Fibroblast of peridontal ligament (primary cell): ENCODE measurements around the gene CCBE1.
"Not testable (repeated sequence)": the region's sequence is repeated elsewhere in the genome, so short reads cannot be mapped to it uniquely, and the experiment has no call there.

Experiments used
- DNase-seq: peaks from one replicate; pipeline ENCODE4 v3.0.0-alpha.2; 2010; ENCODE audit errors: extremely low read depth

Gene CCBE1

DNA sequence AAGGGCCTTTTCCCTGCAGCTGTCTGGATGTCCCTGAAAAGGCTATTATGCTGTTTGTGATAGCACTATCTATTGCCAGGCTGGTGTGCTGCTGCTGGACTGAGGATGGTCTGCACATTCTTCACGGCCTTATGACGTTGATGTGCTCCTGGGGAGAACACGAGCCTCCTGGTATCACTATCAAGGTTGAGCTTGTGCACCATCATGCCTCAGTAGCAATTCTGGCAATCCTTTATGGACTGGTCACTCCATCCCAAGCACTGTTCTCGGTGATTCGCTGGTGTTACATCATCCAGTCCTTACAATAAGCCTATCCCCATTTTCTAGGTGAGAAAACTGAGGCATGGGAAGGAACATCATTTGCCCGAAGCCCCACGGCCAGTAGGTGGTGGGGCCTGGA is 18.2 kb upstream of the CCBE1 start:
- DNase-seq: peak; percentile 31

DNA sequence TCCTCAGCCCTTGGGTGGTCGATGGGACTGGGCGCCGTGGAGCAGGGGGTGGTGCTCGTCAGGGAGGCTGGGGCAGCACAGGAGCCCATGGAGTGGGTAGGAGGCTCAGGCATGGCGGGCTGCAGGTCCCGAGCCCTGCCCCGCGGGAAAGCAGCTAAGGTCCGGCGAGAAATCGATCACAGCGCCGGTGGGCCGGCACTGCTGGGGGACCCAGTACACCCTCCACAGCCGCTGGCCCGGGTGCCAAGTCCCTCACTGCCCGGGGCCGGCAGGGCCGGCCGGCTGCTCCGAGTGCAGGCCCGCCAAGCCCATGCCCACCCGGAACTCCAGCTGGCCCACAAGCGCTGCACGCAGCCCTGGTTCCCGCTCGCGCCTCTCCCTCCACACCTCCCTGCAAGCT is 16.9 kb upstream of the CCBE1 start:
- not testable (repeated sequence) for DNase-seq

- no peak for DNase-seq
Observed at GRCh38 chr18:59712311-59712710, 15.1 kb upstream of the CCBE1 start.

DNA sequence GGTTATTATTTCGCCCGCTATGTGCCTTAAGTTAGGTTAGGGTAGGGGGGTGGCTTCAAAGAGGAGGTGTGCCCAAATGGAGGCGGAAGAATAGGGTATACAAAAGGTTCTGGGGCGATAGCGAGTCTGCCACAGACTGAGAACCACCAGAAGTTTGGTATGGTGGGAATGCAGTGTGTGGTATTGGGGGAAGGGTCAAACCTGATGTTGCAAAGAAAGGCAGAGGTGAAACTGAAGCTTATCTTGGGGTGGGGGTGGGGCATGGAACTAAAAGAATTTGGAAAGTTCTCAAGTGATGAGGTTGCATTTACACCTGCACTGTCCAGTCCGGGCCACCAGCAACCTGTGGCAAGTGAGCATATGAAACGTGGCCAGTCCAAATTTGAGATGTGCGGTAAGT is 11.8 kb upstream of the CCBE1 start:
- DNase-seq: no peak

GRCh38 chr18:59707306-59707705 is 10.1 kb upstream of the CCBE1 start:
- DNase-seq: no peak

- DNase-seq: no peak
Observed at GRCh38 chr18:59706499-59706898, 9.3 kb upstream of the CCBE1 start.

GRCh38 chr18:59705145-59705544 is 7.9 kb upstream of the CCBE1 start:
- DNase-seq: peak; percentile 55

DNA sequence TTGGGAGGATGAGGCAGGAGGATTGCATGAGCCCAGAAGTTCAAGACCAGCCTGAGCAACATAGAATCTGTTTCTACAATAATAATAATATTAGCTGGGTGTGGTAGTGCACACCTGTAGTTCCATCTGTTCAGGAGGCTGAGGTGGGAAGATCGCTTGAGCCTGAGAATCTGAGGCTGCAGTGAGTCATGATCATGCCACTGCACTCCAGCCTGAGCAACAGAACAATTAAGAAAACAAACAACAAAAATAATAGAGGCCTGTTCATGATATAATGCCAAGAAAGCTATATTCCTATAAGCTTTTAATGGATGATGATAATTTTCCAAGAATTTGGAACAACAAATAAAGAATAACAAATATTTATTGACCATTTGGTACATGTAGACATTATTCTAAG is 6.9 kb upstream of the CCBE1 start:
- DNase-seq: no peak

GRCh38 chr18:59701272-59701671 is 4.0 kb upstream of the CCBE1 start:
- no peak for DNase-seq

DNA sequence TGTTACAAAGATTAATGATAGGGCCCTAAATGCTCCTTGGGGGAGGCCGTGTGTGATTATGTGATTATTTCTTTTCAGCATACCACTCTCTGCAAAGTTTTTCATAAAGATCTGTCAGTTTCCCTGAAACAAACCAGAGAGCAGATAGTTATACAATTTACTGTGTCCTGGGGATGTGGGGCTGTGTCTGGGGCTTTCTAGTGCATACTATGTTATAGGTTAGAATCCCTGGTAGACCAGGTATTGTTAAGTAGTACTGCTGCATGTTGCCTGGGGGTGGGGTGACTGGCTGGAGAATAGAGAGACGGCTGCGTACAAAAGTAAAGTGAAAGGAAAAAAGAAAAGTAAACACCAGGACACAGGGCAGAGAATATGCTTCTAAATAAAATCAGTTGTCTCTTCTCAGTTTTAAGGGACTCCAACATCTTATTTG is 3.3 kb upstream of the CCBE1 start:
- DNase-seq: no peak

DNA sequence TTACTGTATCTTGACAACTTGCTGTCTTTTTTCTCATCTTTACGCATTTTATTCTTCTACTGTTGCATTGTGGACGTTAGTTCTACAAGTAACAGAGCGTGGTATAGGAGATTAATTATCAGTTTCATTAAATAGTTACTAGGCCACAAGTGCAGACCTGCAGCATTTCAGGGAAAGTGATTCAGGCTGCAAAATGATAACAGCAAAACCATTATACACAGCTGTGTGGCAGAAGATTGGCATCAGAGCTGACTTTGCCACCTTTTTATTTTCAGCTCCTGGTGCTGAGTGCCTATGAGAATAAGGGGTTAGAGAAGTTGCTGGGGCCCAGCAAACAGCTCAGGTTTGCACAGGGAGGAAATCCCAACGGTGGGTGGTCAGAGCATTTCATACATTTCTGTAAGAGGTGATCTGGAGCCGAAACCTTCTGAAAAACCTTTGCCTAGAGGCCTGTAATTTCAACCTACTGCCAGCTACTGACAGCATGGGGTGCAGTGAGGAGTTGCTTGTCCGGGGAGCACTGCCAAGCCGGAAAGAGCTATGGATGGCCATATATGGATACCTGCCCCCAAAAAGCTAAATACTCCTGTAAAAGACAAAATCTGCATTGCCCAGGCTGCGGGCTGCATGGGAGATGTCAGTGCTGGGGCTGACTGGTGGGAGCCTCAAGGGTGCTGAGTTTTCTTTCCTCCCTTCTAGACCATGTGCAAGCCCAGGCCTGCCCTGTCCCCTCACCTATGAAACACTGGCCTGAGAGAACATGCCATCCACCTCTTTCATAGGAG is 2.7 kb upstream of the CCBE1 start:
- DNase-seq: no peak

DNA sequence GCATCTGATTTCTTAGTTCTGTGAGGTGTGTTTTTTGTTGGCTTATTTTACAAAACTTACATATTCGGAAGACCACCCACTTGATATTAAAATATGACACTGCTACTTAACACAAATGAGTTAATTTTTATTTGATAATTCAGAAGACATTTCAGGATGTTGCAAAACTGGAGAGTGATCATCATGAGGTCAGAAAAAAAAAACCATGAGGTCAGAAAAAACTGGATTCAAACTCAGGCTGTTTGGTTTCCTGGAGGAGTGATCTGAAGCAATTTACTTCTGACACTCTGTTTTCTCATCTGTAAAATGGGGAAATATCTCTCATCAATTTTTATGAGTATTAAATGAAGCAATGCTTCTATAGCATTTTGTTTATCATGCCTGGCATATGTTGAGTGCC is 1.8 kb upstream of the CCBE1 start:
- no peak for DNase-seq

- peak; percentile 58 for DNase-seq
Observed at GRCh38 chr18:59696311-59697235, 650 bp downstream of the CCBE1 start.

GRCh38 chr18:59695551-59695950 is 1.7 kb downstream of the CCBE1 start:
- DNase-seq: no peak

DNA sequence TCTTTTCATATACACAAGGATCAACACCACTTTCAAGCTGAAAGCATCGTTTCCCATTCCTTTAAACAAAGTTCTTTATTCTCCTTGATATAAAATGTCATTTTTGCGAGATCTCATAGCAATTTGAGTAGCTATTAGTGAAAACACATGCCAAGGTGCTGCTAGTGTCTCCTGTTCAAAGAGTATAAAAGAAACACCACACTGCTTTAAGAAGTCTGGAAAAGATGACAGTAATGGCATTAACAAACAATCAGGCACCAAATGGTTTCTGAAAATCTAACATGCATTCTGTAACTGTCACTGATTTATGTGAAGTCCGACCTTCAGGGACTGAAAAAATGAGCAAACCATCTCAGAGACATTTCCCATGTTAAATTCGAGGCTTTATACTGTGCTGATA is 2.4 kb downstream of the CCBE1 start:
- no peak for DNase-seq

- DNase-seq: no peak
Observed at GRCh38 chr18:59691996-59692395, 5.2 kb downstream of the CCBE1 start.

- peak; percentile 78 for DNase-seq
Observed at GRCh38 chr18:59690996-59691395, 6.2 kb downstream of the CCBE1 start.

DNA sequence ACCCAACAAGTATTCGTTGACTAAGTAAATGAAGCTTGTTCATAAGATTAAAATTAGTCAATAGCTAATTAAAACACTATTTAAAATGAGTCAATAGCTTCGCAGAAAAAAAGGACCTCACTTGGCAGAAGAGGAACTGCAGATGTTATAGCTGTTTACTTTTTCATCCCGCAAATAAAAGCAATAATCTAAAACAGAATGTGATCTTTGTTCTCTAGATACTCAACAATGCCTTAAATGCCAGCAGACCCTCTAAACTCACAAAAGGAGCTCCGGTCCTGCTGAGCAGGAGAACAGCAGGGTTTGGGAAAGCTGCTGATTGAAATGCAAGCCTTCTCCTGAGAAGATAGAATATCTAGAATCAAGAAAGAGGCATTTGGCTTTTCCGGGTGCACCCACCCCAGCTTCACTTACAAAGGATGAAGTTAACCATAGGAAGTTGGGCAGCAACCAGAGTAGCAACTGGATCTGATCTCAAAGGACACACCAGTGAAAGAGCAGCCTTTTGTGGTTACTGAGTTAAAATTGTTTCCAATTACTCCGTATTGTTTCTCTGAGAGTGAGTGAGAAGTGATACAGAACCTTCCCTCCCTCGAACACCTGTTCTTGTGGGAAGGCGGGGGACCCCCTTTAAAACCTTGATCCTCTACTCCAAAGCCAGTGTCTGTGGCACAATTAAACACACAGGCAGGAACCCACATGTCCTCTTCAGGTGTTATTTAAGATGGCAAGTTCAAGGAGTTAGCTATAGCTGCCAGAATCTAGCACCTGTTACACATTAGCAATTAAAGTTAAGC is 6.8 kb downstream of the CCBE1 start:
- DNase-seq: peak; percentile 80

GRCh38 chr18:59689756-59690155 is 7.5 kb downstream of the CCBE1 start:
- no peak for DNase-seq

- DNase-seq: no peak
Observed at GRCh38 chr18:59686260-59686659, 11.0 kb downstream of the CCBE1 start.

DNA sequence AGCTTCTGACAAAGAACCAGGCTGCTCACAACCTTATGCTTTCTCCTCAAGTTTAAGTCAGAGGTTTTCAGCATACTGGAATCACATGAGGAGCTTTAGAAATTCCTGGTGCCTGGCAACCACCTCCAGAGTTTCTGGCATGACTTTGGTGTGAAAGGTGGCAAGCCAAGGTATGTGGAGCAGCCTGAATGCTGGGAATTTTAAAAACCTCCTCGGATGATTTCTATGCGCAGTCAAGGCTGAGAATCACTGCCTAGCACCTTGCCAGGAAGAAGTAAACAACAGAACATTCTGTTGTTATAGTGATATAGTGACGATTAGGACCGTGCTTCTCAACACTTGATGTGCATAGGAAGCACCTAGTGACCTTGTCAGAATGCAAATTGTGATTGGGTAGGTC is 11.7 kb downstream of the CCBE1 start:
- no peak for DNase-seq

- no peak for DNase-seq
Observed at GRCh38 chr18:59684777-59685176, 12.4 kb downstream of the CCBE1 start.
